Peyer's patch (tissue), 4 donors: ENCODE results near the gene DNAJB12.

ENCODE experiments used
- POLR2A ChIP-seq, 2 donors: fragments of 450-650 bp; IDR thresholded peaks; one replicate each; pipeline ENCODE4 v1.5.1; 2017; ENCODE audit warnings: antibody characterized with exemption in 2 of 2, mild to moderate bottlenecking in 2 of 2, moderate library complexity in 2 of 2
- TF ChIP-seq, protein P1 (sequence below), 6 experiments: fragments of 450-650 bp in 4 of 6; fragments of 200-600 bp in 2 of 6; sonication (generic) in 1 of 6; IDR thresholded peaks; one replicate each; pipeline ENCODE4 v1.5.1; 2017 to 2019; ENCODE audit warnings: antibody characterized with exemption in 6 of 6, mild to moderate bottlenecking in 3 of 6, moderate library complexity in 1 of 6

DNA sequence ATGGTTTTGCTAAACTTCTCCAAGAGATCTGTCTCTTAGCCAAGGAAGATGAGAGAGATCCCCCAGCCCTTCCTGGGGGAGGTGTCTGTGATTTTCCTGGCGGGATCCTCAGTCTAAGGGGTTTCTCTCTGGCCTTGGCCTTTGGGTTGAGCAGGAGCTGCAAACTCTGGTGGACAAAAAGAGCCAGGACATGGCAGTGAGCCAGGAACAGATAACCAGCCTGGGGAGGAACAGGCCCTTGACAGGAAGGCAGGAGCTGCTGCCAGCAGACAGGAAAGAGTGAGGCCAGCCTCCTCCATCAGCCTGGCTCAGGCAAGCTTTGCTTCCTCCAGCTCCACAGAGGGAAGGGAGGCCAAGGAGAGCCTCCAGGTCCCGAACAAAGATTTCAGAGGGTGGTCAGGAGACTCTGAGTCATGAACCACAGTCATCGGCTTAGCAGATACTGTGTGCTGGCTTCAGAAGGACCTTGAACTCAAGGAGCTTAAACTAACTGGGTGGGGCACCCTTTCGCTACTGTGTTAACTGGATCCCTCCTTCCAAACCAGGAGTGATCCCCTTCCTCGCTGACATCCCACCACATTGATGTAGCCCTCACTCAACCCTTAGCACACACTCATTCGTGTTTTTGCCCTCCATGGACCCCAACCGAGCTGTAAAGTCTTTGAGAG lies 46.3 kb downstream of the DNAJB12 start:
- TF ChIP-seq, protein P1, sequence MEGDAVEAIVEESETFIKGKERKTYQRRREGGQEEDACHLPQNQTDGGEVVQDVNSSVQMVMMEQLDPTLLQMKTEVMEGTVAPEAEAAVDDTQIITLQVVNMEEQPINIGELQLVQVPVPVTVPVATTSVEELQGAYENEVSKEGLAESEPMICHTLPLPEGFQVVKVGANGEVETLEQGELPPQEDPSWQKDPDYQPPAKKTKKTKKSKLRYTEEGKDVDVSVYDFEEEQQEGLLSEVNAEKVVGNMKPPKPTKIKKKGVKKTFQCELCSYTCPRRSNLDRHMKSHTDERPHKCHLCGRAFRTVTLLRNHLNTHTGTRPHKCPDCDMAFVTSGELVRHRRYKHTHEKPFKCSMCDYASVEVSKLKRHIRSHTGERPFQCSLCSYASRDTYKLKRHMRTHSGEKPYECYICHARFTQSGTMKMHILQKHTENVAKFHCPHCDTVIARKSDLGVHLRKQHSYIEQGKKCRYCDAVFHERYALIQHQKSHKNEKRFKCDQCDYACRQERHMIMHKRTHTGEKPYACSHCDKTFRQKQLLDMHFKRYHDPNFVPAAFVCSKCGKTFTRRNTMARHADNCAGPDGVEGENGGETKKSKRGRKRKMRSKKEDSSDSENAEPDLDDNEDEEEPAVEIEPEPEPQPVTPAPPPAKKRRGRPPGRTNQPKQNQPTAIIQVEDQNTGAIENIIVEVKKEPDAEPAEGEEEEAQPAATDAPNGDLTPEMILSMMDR (IDR thresholded peaks at IDR 0.05): peak in 3 of 6 experiments; percentile 3 to 35 (median 12)
- TF ChIP-seq POLR2A (IDR thresholded peaks at IDR 0.05): peak in 1 of 2 donors; percentile 12
